ENCODE data around the gene CCDC57. TPM values are rescaled to one million over a fixed set of nuclear protein-coding genes. Genes with fewer than 3 reads are reported as not detected.
"Not testable (repeated sequence)": the region's sequence is repeated elsewhere in the genome, so short reads cannot be mapped to it uniquely, and the experiment has no call there.

CCDC57 gene, protein sequence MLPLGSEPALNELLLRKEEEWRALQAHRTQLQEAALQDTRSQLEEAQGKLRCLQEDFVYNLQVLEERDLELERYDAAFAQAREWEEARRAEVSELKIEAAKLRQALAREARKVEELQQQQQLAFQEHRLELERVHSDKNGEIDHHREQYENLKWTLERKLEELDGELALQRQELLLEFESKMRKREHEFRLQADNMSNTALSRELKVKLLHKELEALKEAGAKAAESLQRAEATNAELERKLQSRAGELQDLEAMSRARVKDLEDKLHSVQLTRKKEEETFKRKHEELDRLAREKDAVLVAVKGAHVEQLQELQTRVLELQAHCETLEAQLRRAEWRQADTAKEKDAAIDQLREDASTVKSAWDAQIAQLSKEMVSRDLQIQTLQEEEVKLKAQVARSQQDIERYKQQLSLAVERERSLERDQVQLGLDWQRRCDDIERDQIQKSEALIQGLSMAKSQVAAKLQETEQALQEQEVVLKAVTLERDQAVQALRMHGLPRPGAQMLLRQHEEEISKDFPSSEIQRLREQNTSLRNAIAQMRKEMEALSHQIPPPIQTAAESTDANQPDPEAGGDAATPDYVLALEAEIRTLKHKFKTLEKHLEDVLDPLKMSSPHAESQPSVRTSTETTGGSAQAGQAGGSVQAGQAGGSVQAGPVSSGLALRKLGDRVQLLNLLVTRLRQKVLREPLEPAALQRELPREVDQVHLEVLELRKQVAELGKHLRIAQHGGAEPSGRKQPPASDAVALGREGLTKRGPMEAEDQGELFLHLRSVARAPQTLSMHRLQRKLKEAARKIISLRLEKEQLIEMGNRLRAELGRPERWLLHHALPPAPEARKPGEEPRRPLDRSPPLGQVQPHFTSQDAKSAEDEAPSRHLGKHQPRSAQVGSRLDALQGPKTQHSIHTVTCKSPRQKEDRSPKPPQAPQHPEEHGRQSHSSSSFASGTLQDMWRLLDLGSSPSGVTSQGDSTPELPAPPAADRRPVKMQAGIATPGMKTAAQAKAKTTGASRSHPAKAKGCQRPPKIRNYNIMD
- 10 to 100 TPM; 14.8 to 32.0 (median 21.9) TPM for total RNA-seq

DNA sequence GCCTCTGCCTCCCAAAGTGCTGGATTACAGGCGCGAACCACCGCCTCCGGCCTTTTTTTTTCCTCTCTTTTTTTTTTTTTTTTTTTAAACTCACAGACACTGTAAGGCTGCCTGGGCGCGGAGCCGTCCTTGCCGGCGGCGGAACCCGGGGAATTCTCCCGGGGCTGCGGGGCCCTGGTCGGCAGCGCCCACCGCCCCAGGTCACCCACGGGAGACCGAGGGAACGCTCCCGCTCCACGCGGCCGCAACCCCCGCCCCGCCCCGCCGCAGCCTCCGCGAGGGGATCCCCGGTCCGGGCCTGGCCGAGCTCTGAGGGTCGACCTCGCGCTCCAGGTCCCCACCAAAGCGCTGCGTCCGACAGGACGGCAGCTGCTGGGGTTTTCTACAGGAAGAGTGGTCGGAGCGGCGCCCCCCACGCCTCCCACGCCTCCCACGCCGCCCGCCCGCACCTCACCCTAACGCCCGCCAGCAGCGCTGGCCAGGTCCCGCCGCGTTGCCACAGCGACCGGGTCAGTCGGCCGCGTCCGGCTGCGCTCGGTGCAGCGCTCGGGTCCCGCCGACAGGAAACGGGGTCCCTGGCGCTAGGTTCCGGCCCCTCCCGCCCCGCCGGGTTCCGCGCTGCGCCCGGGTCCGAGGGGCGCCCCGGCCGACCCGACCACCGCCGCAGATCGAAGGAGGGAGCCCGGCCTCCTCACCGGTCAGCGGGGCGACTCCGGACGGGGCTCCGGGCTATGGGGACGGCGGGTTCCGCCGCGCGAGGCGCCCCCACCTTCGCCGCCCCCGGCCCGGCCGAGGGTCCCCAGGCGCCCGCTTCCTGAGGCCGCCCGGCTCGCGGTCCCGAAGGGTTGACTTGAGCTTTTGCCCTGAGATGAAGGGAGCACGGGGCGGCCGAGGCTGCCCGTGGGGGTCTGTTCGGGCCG lies at the start of gene CCDC57:
TSS of gene CCDC57 (minus strand) at position 512 of the 920 bp plus-strand sequence. CDS start 10,898 bp downstream, outside the sequence.
- ATAC-seq (ENCODE audit: low FRiP score): peak; percentile 88
- TF ChIP-seq, protein P1, sequence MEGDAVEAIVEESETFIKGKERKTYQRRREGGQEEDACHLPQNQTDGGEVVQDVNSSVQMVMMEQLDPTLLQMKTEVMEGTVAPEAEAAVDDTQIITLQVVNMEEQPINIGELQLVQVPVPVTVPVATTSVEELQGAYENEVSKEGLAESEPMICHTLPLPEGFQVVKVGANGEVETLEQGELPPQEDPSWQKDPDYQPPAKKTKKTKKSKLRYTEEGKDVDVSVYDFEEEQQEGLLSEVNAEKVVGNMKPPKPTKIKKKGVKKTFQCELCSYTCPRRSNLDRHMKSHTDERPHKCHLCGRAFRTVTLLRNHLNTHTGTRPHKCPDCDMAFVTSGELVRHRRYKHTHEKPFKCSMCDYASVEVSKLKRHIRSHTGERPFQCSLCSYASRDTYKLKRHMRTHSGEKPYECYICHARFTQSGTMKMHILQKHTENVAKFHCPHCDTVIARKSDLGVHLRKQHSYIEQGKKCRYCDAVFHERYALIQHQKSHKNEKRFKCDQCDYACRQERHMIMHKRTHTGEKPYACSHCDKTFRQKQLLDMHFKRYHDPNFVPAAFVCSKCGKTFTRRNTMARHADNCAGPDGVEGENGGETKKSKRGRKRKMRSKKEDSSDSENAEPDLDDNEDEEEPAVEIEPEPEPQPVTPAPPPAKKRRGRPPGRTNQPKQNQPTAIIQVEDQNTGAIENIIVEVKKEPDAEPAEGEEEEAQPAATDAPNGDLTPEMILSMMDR (IDR thresholded peaks at IDR 0.05): no peak
- DNase-seq (ENCODE audit: low spot score): no peak

DNA sequence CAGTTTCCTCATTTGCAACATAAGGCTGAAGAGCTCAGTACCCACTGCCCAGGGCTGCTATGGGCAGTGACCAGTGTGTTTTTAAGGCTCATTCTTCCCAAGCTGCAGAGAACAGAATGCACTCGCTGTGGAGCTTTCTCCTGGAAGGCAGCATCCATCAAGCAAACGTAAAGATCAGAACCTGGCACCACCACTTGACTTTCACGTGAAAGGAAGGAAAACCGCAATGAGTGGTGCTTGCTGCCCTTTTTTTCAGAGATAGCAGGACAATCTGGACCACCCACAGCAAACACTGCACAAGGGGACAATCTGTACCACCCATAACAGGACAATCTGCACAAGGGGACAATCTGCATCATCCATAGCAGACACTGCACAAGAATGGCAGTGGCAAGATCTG lies 49.7 kb upstream of the CCDC57 start:
- ATAC-seq (ENCODE audit: low FRiP score) (no peak), DNase-seq (ENCODE audit: low spot score) (no peak)
- TF ChIP-seq, protein P1 (IDR thresholded peaks at IDR 0.05): no peak

DNA sequence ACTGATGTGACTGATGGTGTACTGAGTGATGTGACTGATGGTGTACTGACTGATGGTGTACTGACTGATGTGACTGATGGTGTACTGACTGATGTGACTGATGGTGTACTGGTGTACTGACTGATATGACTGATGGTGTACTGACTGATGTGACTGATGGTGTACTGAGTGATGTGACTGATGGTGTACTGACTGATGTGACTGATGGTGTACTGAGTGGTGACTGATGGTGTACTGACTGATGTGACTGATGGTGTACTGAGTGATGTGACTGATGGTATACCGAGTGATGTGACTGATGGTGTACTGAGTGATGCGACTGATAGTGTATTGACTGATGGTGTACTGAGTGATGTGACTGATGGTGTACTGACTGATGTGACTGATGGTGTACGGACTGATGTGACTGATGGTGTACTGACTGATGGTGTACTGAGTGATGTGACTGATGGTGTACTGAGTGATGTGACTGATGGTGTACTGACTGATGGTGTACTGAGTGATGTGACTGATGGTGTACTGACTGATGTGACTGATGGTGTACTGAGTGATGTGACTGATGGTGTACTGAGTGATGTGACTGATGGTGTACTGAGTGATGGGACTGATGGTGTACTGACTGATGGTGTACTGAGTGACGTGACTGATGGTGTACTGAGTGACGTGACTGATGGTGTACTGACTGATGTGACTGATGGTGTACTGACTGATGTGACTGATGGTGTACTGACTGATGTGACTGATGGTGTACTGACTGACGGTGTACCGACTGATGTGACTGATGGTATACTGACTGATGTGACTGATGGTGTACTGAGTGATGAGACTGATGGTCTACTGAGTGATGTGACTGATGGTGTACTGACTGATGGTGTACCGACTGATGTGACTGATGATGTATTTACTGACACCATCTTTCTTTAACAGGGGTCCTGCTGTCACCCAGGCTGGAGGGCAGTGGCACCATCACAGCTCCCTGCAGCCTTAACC lies 47.6 kb upstream of the CCDC57 start:
- DNase-seq (ENCODE audit: low spot score); ATAC-seq (ENCODE audit: low FRiP score): not testable (repeated sequence)

DNA sequence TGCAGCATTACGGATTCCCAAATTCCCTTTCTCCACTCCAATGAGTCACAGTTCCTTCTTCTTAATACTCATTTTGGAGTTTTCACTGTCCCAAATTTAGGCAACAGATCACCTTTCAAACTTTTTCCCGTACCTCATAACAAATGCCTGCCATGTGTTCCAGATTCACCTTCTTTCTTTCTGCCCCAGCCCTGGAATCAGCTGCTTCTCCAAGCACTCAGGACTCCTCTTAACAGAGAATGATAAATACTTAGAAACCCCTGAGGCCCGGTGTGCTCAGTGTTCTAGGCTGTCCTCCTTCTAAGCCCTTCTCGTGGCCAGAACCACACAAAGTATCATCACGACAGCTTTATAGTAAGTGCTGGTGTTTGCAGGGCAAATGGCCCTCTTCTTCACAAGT lies 45.9 kb upstream of the CCDC57 start:
- TF ChIP-seq, protein P1 (IDR thresholded peaks at IDR 0.05): no peak
- ATAC-seq (ENCODE audit: low FRiP score) (no peak), DNase-seq (ENCODE audit: low spot score) (no peak)

DNA sequence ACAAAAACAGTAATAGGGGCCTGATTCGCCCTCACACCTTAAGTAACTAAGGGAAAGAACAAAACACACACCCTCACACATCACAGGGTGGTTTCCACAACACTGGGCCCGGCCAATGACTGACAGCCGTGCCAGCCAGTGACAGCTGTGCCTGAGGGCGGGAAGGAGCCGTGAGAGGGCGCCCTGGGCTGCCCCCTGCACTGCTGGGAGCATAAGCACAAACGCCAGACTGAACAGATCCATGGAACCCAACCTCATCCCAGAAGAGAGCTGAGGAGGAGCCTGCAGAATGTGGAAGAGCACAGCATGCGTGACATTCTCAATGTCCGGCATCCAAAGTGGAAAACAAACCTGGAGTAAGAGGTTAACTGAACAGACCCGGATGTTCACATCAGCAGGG lies 44.8 kb upstream of the CCDC57 start:
- ATAC-seq (ENCODE audit: low FRiP score): peak; percentile 61
- DNase-seq (ENCODE audit: low spot score): no peak
- TF ChIP-seq, protein P1 (IDR thresholded peaks at IDR 0.05): no peak

DNA sequence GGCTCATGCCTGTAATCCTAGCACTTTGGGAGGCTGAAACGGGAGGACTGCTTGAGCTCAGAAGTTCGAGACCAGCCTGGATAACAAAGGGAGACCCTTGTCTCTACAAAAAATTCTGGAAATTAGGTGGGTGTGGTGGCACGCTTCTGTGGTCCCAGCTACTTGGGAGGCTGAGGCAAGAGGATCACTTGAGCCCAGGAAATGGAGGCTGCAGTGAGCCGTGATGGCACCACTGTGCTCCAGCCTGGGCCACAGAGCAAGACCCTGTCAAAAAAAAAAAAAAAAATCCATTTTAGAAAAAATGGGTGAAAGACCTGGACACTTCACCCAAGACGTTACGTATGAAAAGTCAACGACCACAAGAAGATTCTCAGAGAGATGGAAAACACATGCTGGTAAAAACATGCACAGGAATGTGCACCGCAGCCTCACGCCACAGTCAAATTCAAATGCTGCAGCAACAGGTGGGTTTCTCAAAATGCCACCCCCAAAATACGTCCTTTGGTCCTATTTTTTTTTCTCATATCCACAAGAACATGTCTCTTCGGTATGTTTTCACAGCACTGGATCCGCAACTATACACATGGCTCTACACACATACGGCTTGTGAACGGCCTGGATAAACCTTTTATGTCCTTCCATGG lies 43.7 kb upstream of the CCDC57 start:
- no peak for ATAC-seq (ENCODE audit: low FRiP score)
- TF ChIP-seq, protein P1 (IDR thresholded peaks at IDR 0.05): no peak

More for the DNA sequence above, 43.7 kb upstream of the CCDC57 start:
- DNase-seq (ENCODE audit: low spot score): no peak
